SK-N-SH (cell line): ENCODE results near the gene DNAJA1.

ENCODE experiments used
- CTCF ChIP-seq: fragments of 200-600 bp; sonication (generic); IDR thresholded peaks from 2 replicates; pipeline ENCODE4 v1.6.1; 2017; ENCODE audit warnings: antibody characterized with exemption, mild to moderate bottlenecking, moderate library complexity
- EP300 ChIP-seq, 2 experiments: IDR thresholded peaks; 2 replicates each; pipeline versions ENCODE4 v1.4.0 to v1.6.1; 2012; ENCODE audit warnings: borderline replicate concordance in 1 of 2, low read depth in 1 of 2, low read length in 1 of 2
- EZH2phosphoT487 ChIP-seq: fragments of 200-600 bp; sonication (generic); IDR thresholded peaks from 2 replicates; pipeline ENCODE4 v1.6.1; 2017; ENCODE audit warnings: low read depth, mixed run types, mild to moderate bottlenecking, antibody characterized with exemption, moderate library complexity, borderline replicate concordance
- JUND ChIP-seq: IDR thresholded peaks from 2 replicates; pipeline ENCODE4 v1.4.0; 2012
- MEF2A ChIP-seq: IDR thresholded peaks from 2 replicates; pipeline ENCODE4 v1.4.0; 2012; ENCODE audit warnings: low read depth, borderline replicate concordance
- MXI1 ChIP-seq: IDR thresholded peaks from 2 replicates; pipeline ENCODE4 v1.6.1; 2012; ENCODE audit warnings: mild to moderate bottlenecking, low read depth, low read length, improper control_type of control experiment
- NFIC ChIP-seq: IDR thresholded peaks from 2 replicates; pipeline ENCODE4 v1.4.0; 2012; ENCODE audit warnings: borderline replicate concordance
- POLR2AphosphoS5 ChIP-seq: IDR thresholded peaks from 2 replicates; pipeline ENCODE4 v1.6.1; 2012; ENCODE audit warnings: low read depth, low read length
- RAD21 ChIP-seq: IDR thresholded peaks from 2 replicates; pipeline ENCODE4 v1.6.1; 2012; ENCODE audit warnings: mild to moderate bottlenecking, low read length
- REST ChIP-seq: IDR thresholded peaks from 2 replicates; pipeline ENCODE4 v1.6.1; 2012; ENCODE audit warnings: mild to moderate bottlenecking, low read depth, low read length, moderate library complexity
- USF2 ChIP-seq: fragments of 150-350 bp; IDR thresholded peaks from 2 replicates; pipeline ENCODE4 v1.6.1; 2017; ENCODE audit warnings: antibody characterized with exemption, low read length, low read depth, borderline replicate concordance
- ZBTB33 ChIP-seq: IDR thresholded peaks from 2 replicates; pipeline ENCODE4 v1.4.0; 2012; ENCODE audit warnings: low read depth, borderline replicate concordance

- TF ChIP-seq POLR2AphosphoS5, result no peak
- TF ChIP-seq NFIC, result no peak
- no peak for TF ChIP-seq USF2
- no peak for TF ChIP-seq CTCF
- no peak for TF ChIP-seq REST
- no peak for TF ChIP-seq ZBTB33
- TF ChIP-seq EZH2phosphoT487, result no peak
- TF ChIP-seq RAD21, result no peak
- no peak for TF ChIP-seq MEF2A
- no peak for TF ChIP-seq JUND
- TF ChIP-seq MXI1, result no peak
- TF ChIP-seq EP300 (IDR thresholded peaks at IDR 0.05; ENCODE audit: borderline replicate concordance in 1 of 2, low read depth in 1 of 2, low read length in 1 of 2), result no peak
These were observed 26.1 kb downstream of the DNAJA1 start for GRCh38 chr9:33051144-33051543.
